WTC11 (cell line): ENCODE results near the gene PDZK1IP1. TPM values are rescaled to one million over a fixed set of nuclear protein-coding genes. Genes with fewer than 3 reads are reported as not detected.

Experiments used
- ATAC-seq: fragments of 200-7000 bp; cut with Tn5 transposase; 2 replicates; pipeline ENCODE4 v1.10.0; 2021; ENCODE audit warnings: mild to moderate bottlenecking, moderate library complexity
- CTCF ChIA-PET: fragments of 300-600 bp; sonication (Branson Sonifier 250); formaldehyde crosslinking; loops from one replicate; lab custom pipeline; 2021; ENCODE audit warnings: antibody characterized with exemption; lab: Charles Lee
- POLR2A ChIA-PET: fragments of 350-600 bp; sonication (Branson Sonifier 250); formaldehyde crosslinking; loops from one replicate; lab custom pipeline; 2021; ENCODE audit warnings: antibody characterized with exemption; lab: Charles Lee
- DNase-seq: peaks from one replicate; pipeline ENCODE4 v3.0.0; 2021; ENCODE audit warnings: low spot score
- H3K27ac Mint-ChIP-seq: 2 replicates; pipeline ENCODE4 v1.8.0; 2021; ENCODE audit warnings: mixed read lengths
- H3K27me3 Mint-ChIP-seq: 2 replicates; pipeline ENCODE4 v1.8.0; 2021; ENCODE audit warnings: low read depth, mild to moderate bottlenecking, moderate library complexity, mixed read lengths
- H3K36me3 Mint-ChIP-seq: 2 replicates; pipeline ENCODE4 v1.8.0; 2021; ENCODE audit warnings: mixed read lengths
- H3K4me1 Mint-ChIP-seq: 2 replicates; pipeline ENCODE4 v1.8.0; 2022; ENCODE audit warnings: mixed read lengths
- H3K4me3 Mint-ChIP-seq: 2 replicates; pipeline ENCODE4 v1.8.0; 2021; ENCODE audit warnings: mild to moderate bottlenecking, moderate library complexity, mixed read lengths
- H3K9me3 Mint-ChIP-seq: 2 replicates; pipeline ENCODE4 v1.8.0; 2021; ENCODE audit warnings: mixed read lengths
- AFF4 ChIP-seq: sonication (generic); formaldehyde crosslinking; IDR thresholded peaks from 2 replicates; pipeline ENCODE4 v1.8.1; 2023; ENCODE audit warnings: mild to moderate bottlenecking, missing genetic modification reagents, borderline replicate concordance
- E2F1 ChIP-seq: sonication (generic); formaldehyde crosslinking; IDR thresholded peaks from 2 replicates; pipeline ENCODE4 v1.8.0; 2022; ENCODE audit warnings: mild to moderate bottlenecking, missing genetic modification reagents
- E2F4 ChIP-seq: sonication (generic); formaldehyde crosslinking; IDR thresholded peaks from 2 replicates; pipeline ENCODE4 v1.8.1; 2022; ENCODE audit warnings: low read depth, mild to moderate bottlenecking, moderate library complexity, missing genetic modification reagents, borderline replicate concordance
- E2F5 ChIP-seq: sonication (generic); formaldehyde crosslinking; IDR thresholded peaks from 2 replicates; pipeline ENCODE4 v1.8.1; 2022; ENCODE audit warnings: mild to moderate bottlenecking, moderate library complexity, missing genetic modification reagents
- HMGA2 ChIP-seq: fragments of 250-450 bp; sonication (Bioruptor Pico); IDR thresholded peaks from 2 replicates; pipeline ENCODE4 v1.4.0; 2021; ENCODE audit warnings: mild to moderate bottlenecking, moderate library complexity
- IRF1 ChIP-seq: sonication (generic); formaldehyde crosslinking; IDR thresholded peaks from 2 replicates; pipeline ENCODE4 v1.8.0; 2023; ENCODE audit warnings: missing genetic modification reagents
- NR1H2 ChIP-seq: sonication (generic); formaldehyde crosslinking; IDR thresholded peaks from 2 replicates; pipeline ENCODE4 v1.9.0; 2021; ENCODE audit warnings: mild to moderate bottlenecking, moderate library complexity, missing genetic modification reagents
- OVOL2 ChIP-seq: fragments of 250-450 bp; sonication (Bioruptor Pico); IDR thresholded peaks from 2 replicates; pipeline ENCODE4 v1.9.0; 2021; ENCODE audit warnings: mild to moderate bottlenecking, borderline replicate concordance
- SOX15 ChIP-seq: fragments of 250-450 bp; sonication (Bioruptor Pico); IDR thresholded peaks from 2 replicates; pipeline ENCODE4 v1.9.0; 2021; ENCODE audit warnings: mild to moderate bottlenecking
- TCF7 ChIP-seq: sonication (generic); formaldehyde crosslinking; IDR thresholded peaks from 2 replicates; pipeline ENCODE4 v1.8.0; 2022; ENCODE audit warnings: mild to moderate bottlenecking, low read depth, missing genetic modification reagents, moderate library complexity
- TEAD4 ChIP-seq: sonication (generic); formaldehyde crosslinking; IDR thresholded peaks from 2 replicates; pipeline ENCODE4 v1.8.0; 2022; ENCODE audit warnings: mild to moderate bottlenecking, missing genetic modification reagents
- USF1 ChIP-seq: sonication (generic); formaldehyde crosslinking; IDR thresholded peaks from 2 replicates; pipeline ENCODE4 v1.8.0; 2022; ENCODE audit warnings: mild to moderate bottlenecking, missing genetic modification reagents
- ZNF232 ChIP-seq: sonication (generic); formaldehyde crosslinking; IDR thresholded peaks from 2 replicates; pipeline ENCODE4 v1.8.0; 2022; ENCODE audit warnings: mild to moderate bottlenecking, missing genetic modification reagents
- ZNF317 ChIP-seq: sonication (generic); formaldehyde crosslinking; IDR thresholded peaks from 2 replicates; pipeline ENCODE4 v1.8.1; 2023; ENCODE audit warnings: low read depth, mild to moderate bottlenecking, moderate library complexity, missing genetic modification reagents, borderline replicate concordance
- ZNF416 ChIP-seq: fragments of 250-450 bp; sonication (Bioruptor Pico); IDR thresholded peaks from 2 replicates; pipeline ENCODE4 v1.9.0; 2021; ENCODE audit warnings: mild to moderate bottlenecking, inconsistent platforms
- ZNF425 ChIP-seq: fragments of 250-450 bp; sonication (Bioruptor Pico); conservative IDR thresholded peaks from 2 replicates; pipeline ENCODE4 v1.9.0; 2021; ENCODE audit warnings: mild to moderate bottlenecking
- ZNF671 ChIP-seq: fragments of 250-450 bp; sonication (Bioruptor Pico); IDR thresholded peaks from 2 replicates; pipeline ENCODE4 v1.8.0; 2021; ENCODE audit warnings: mild to moderate bottlenecking
- total RNA-seq: library from RNA; stranded (reverse); gene quantifications from 3 replicates; pipeline ENCODE4 v1.2.3, GENCODE V29; 2021

Gene PDZK1IP1
- total RNA-seq, 1 experiment from 2014 or later, result not detected

- ChIA-PET CTCF (interaction anchor here (0.9 to 2.2 kb wide), 4 partner anchors 9 to 241 kb away, joined by 3 to 9 read pairs (median 4); no protein-coding TSS in a partner anchor), POLR2A (no interaction called here)
- no peak overlapping the region for H3K4me3 Mint-ChIP-seq
- peaks cover 42% of the 10 kb centered on the region for H3K27me3 Mint-ChIP-seq
- TF ChIP-seq E2F1 (CRISPR knock-in tag), result no peak
- TF ChIP-seq NR1H2 (CRISPR knock-in tag), result no peak
- no peak for TF ChIP-seq USF1 (CRISPR knock-in tag)
- no peak for TF ChIP-seq IRF1 (CRISPR knock-in tag)
- TF ChIP-seq ZNF232 (CRISPR knock-in tag), result no peak
- TF ChIP-seq AFF4 (CRISPR knock-in tag), result no peak
- no peak for TF ChIP-seq OVOL2 (CRISPR knock-in tag)
- TF ChIP-seq SOX15 (CRISPR knock-in tag), result no peak
- TF ChIP-seq TEAD4 (CRISPR knock-in tag), result no peak
- TF ChIP-seq ZNF416 (CRISPR knock-in tag), result no peak
- no peak for TF ChIP-seq ZNF671 (CRISPR knock-in tag)
- TF ChIP-seq ZNF425 (CRISPR knock-in tag), result no peak
- TF ChIP-seq TCF7, result no peak
- no peak for TF ChIP-seq ZNF317 (CRISPR knock-in tag)
- TF ChIP-seq, all 79 proteins: peak for 0
- H3K4me1 Mint-ChIP-seq, result peaks cover 11% of the 10 kb centered on the region
- no peak overlapping the region for H3K27ac Mint-ChIP-seq
- H3K36me3 Mint-ChIP-seq, result no peaks in the 10 kb centered on the region
- DNase-seq (no peak), ATAC-seq (no peak)
- H3K9me3 Mint-ChIP-seq, result no peaks in the 10 kb centered on the region
These were observed 5.6 kb downstream of the PDZK1IP1 start for GRCh38 chr1:47184090-47184821.

GRCh38 chr1:47183308-47184089, 6.3 kb downstream of the PDZK1IP1 start:
- no peak overlapping the region for H3K4me3 Mint-ChIP-seq
- no peaks in the 10 kb centered on the region for H3K36me3 Mint-ChIP-seq
- DNase-seq (no peak), ATAC-seq (no peak)
- CTCF ChIA-PET, result interaction anchor here (1.3 to 2.2 kb wide), 4 partner anchors 9 to 80 kb away, joined by 3 to 9 read pairs (median 6); no protein-coding TSS in a partner anchor
- no peaks in the 10 kb centered on the region for H3K9me3 Mint-ChIP-seq
- POLR2A ChIA-PET, result no interaction called here
- peaks cover 44% of the 10 kb centered on the region for H3K27me3 Mint-ChIP-seq
- no peak for TF ChIP-seq HMGA2
- no peak for TF ChIP-seq E2F4 (CRISPR knock-in tag)
- no peak for TF ChIP-seq E2F5 (CRISPR knock-in tag)
- TF ChIP-seq NR1H2 (CRISPR knock-in tag), result no peak
- H3K27ac Mint-ChIP-seq, result no peak overlapping the region
- H3K4me1 Mint-ChIP-seq, result peaks cover 19% of the 10 kb centered on the region
